HG03432 (cell line): Measurements from ENCODE around the gene NDUFA11.

Experiments used
- ATAC-seq: cut with Tn5 transposase; IDR thresholded peaks from one replicate; pipeline ENCODE4 v1.9.1; 2021; ENCODE audit warnings: mild to moderate bottlenecking, moderate library complexity; ENCODE audit not compliant: unreplicated experiment

Gene NDUFA11

GRCh38 chr19:5910638-5910907 is 7.0 kb upstream of the NDUFA11 start:
- no peak for ATAC-seq

GRCh38 chr19:5908773-5909442 is 5.3 kb upstream of the NDUFA11 start:
- ATAC-seq, result no peak

- no peak for ATAC-seq
These were observed 3.7 kb upstream of the NDUFA11 start for GRCh38 chr19:5907241-5907640.

- no peak for ATAC-seq
These were observed 1.7 kb upstream of the NDUFA11 start for GRCh38 chr19:5905114-5905778.

GRCh38 chr19:5904352-5905113 is 943 bp upstream of the NDUFA11 start, which contains the start of gene VMAC:
Gene VMAC (plus strand): TSS chr19:5904872. CDS start chr19:5904891, 19 bp downstream.
- ATAC-seq, result peak; percentile 81

- ATAC-seq, result no peak
These were observed 450 bp downstream of the NDUFA11 start for GRCh38 chr19:5903056-5903623.

GRCh38 chr19:5900976-5901375 is 2.6 kb downstream of the NDUFA11 start:
- ATAC-seq, result no peak

- no peak for ATAC-seq
These were observed 3.7 kb downstream of the NDUFA11 start for GRCh38 chr19:5899728-5900526.

GRCh38 chr19:5897189-5897969 is 6.2 kb downstream of the NDUFA11 start:
- ATAC-seq, result no peak

- no peak for ATAC-seq
These were observed 7.1 kb downstream of the NDUFA11 start for GRCh38 chr19:5896365-5897076.

GRCh38 chr19:5895890-5896289 is 7.7 kb downstream of the NDUFA11 start:
- ATAC-seq, result no peak

GRCh38 chr19:5895409-5895808 is 8.2 kb downstream of the NDUFA11 start:
- ATAC-seq, result no peak

- ATAC-seq, result no peak
These were observed 8.8 kb downstream of the NDUFA11 start for GRCh38 chr19:5894704-5895349.

GRCh38 chr19:5893907-5894703 is 9.5 kb downstream of the NDUFA11 start:
- ATAC-seq, result no peak

GRCh38 chr19:5893296-5893903 is 10.2 kb downstream of the NDUFA11 start:
- no peak for ATAC-seq

GRCh38 chr19:5892772-5893275 is 10.8 kb downstream of the NDUFA11 start:
- no peak for ATAC-seq

- ATAC-seq, result no peak
These were observed 11.4 kb downstream of the NDUFA11 start for GRCh38 chr19:5891938-5892771.
